Glutamatergic neuron (in vitro differentiated cells): ENCODE results near the gene TLR8. TPM values are rescaled to one million over a fixed set of nuclear protein-coding genes. Genes with fewer than 3 reads are reported as not detected.

ENCODE experiments used
- DNase-seq: peaks from one replicate; pipeline ENCODE4 v3.0.0; 2022
- H3K27ac Mint-ChIP-seq: one replicate; pipeline ENCODE4 v1.8.0; 2020; ENCODE audit warnings: mild to moderate bottlenecking, mixed read lengths, inconsistent platforms; ENCODE audit not compliant: unreplicated experiment
- H3K27me3 Mint-ChIP-seq: one replicate; pipeline ENCODE4 v1.8.0; 2020; ENCODE audit warnings: mild to moderate bottlenecking, moderate library complexity, mixed read lengths, inconsistent platforms; ENCODE audit not compliant: unreplicated experiment
- H3K36me3 Mint-ChIP-seq: one replicate; pipeline ENCODE4 v1.8.0; 2020; ENCODE audit warnings: mild to moderate bottlenecking, mixed read lengths, inconsistent platforms; ENCODE audit not compliant: unreplicated experiment
- H3K4me1 Mint-ChIP-seq: one replicate; pipeline ENCODE4 v1.8.0; 2020; ENCODE audit warnings: mild to moderate bottlenecking, low read depth, mixed read lengths, inconsistent platforms; ENCODE audit not compliant: unreplicated experiment
- H3K4me3 Mint-ChIP-seq: one replicate; pipeline ENCODE4 v1.8.0; 2020; ENCODE audit warnings: mild to moderate bottlenecking, mixed read lengths, inconsistent platforms; ENCODE audit not compliant: unreplicated experiment
- H3K9me3 Mint-ChIP-seq: one replicate; pipeline ENCODE4 v1.8.0; 2020; ENCODE audit warnings: mild to moderate bottlenecking, moderate library complexity, mixed read lengths, inconsistent platforms; ENCODE audit not compliant: unreplicated experiment
- total RNA-seq: library from RNA; stranded (reverse); fragmentation: NEBNext Ultra II Directional; extraction: Animal tissue kit (Norgen Biotek cat#: 25700); gene quantifications from one replicate; pipeline ENCODE4 v1.2.1, GENCODE V29; 2021; ENCODE audit not compliant: unreplicated experiment
- TF ChIP-seq, protein P1 (sequence below): fragments of 200-600 bp; sonication (generic); IDR thresholded peaks from one replicate; pipeline ENCODE4 v1.5.0; 2021; ENCODE audit not compliant: partially characterized antibody, unreplicated experiment

TLR8 gene
- total RNA-seq, 1 donor from 2014 or later = not detected

DNA sequence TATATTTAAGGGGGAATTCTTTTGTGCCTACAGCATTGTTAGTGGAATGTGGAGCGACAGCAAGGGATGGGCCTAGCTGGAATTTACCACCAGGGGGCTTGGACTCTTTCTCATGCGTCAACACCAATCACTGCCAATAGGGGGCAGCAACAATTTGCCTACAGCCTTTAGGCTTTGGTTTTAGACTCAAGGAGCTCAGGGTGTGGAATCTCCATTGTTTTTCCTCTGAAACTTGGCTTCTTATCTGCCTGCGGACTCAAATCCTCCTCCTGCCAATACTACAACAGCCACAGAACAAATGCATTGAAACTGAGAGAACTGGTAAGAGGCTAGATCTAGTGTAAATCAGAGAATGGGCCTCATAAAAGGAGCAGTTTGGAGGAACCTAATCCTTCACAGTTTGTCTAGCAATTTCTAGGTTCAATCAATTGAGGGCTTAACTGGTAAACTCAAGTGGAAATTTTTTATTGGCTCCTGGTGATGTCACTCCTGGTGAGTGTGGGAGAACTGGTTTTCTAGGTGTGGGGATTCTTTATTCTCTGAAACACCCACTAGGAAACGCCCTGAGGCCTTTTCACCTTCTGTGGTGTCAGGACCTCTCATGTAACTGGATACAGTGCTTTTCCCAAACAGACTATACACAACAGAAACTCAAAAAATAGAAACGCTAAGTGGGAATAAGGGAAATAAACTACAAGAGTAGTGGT lies 40.6 kb downstream of the TLR8 start:
- Mint-ChIP-seq H3K36me3 (no peaks in the 10 kb centered on the region), H3K9me3 (peaks cover 5% of the 10 kb centered on the region), H3K27ac (peak overlapping the region; percentile 85), H3K27me3 (no peaks in the 10 kb centered on the region), H3K4me1 (peaks cover 24% of the 10 kb centered on the region), H3K4me3 (peak overlapping the region; percentile 13)
- TF ChIP-seq, protein P1, sequence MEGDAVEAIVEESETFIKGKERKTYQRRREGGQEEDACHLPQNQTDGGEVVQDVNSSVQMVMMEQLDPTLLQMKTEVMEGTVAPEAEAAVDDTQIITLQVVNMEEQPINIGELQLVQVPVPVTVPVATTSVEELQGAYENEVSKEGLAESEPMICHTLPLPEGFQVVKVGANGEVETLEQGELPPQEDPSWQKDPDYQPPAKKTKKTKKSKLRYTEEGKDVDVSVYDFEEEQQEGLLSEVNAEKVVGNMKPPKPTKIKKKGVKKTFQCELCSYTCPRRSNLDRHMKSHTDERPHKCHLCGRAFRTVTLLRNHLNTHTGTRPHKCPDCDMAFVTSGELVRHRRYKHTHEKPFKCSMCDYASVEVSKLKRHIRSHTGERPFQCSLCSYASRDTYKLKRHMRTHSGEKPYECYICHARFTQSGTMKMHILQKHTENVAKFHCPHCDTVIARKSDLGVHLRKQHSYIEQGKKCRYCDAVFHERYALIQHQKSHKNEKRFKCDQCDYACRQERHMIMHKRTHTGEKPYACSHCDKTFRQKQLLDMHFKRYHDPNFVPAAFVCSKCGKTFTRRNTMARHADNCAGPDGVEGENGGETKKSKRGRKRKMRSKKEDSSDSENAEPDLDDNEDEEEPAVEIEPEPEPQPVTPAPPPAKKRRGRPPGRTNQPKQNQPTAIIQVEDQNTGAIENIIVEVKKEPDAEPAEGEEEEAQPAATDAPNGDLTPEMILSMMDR = peak; percentile 87
- peak; percentile 72 for DNase-seq

- no peaks in the 10 kb centered on the region for H3K36me3 Mint-ChIP-seq
- H3K27me3 Mint-ChIP-seq = no peaks in the 10 kb centered on the region
- peaks cover 5% of the 10 kb centered on the region for H3K9me3 Mint-ChIP-seq
- peak overlapping the region; percentile 25 for H3K4me3 Mint-ChIP-seq
- peak; percentile 18 for DNase-seq
- H3K4me1 Mint-ChIP-seq = peaks cover 24% of the 10 kb centered on the region
- peak overlapping the region; percentile 85 for H3K27ac Mint-ChIP-seq
- TF ChIP-seq, protein P1 = no peak
Measured at GRCh38 chrX:12947545-12948235, 41.3 kb downstream of the TLR8 start.

GRCh38 chrX:12948495-12948894 lies 42.1 kb downstream of the TLR8 start:
- Mint-ChIP-seq H3K27ac (peak overlapping the region; percentile 62), H3K9me3 (peaks cover 5% of the 10 kb centered on the region), H3K27me3 (no peaks in the 10 kb centered on the region), H3K4me3 (no peak overlapping the region), H3K4me1 (peaks cover 24% of the 10 kb centered on the region), H3K36me3 (no peaks in the 10 kb centered on the region)
- TF ChIP-seq, protein P1 = no peak
- no peak for DNase-seq

DNA sequence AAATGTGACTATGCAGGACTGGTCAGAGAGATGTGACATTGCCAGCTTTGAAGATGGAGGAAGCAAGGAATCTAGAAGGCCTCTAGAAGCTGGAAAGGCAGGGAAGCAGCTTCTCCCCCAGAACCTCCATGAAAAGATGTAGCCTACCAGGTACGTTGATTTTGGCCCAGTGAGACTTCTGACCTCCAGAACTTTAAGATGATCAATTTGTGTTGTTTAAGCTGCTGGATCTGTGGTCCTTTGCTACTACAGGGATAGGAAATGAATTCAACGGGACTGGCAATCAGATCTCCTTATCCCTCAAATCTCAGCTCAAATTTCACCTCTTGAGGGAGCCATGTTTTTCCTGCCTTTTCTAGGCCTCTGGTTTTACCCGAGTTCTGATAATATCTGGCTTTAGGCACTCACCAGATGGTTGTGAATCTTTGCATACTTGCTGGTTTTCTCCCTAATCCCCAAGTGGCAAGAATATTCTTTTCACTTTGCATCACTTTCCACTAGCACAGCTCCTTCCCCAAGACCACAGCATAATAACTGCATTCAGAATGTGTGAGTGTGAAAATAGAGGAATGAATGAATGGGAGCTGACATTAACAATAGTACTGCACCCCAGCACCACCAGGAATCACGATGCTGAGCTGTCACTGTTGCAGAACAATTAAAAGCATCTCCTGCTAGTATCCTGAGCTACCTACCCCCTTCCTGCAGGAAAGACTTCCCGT lies 42.9 kb downstream of the TLR8 start:
- H3K4me1 Mint-ChIP-seq = peaks cover 24% of the 10 kb centered on the region
- peaks cover 5% of the 10 kb centered on the region for H3K9me3 Mint-ChIP-seq
- TF ChIP-seq, protein P1 = no peak
- peak overlapping the region; percentile 89 for H3K27ac Mint-ChIP-seq
- no peaks in the 10 kb centered on the region for H3K27me3 Mint-ChIP-seq
- DNase-seq = no peak
- H3K4me3 Mint-ChIP-seq = no peak overlapping the region
- no peaks in the 10 kb centered on the region for H3K36me3 Mint-ChIP-seq
